GM18499 (cell line): ENCODE data around the gene CCDC134.

Experiments
- ATAC-seq: cut with Tn5 transposase; IDR thresholded peaks from one replicate; pipeline ENCODE4 v1.9.1; 2021; ENCODE audit warnings: moderate number of reproducible peaks; ENCODE audit not compliant: insufficient read depth, unreplicated experiment

The CCDC134 gene

GRCh38 chr22:41800348-41801146 is at the start of gene CCDC134:
CCDC134 (plus strand) TSS chr22:41800679; CDS start chr22:41808891, 8,212 bp downstream.
- ATAC-seq = peak; percentile 50

- ATAC-seq = no peak
Observed at GRCh38 chr22:41752011-41752970, 48.2 kb upstream of the CCDC134 start.

DNA sequence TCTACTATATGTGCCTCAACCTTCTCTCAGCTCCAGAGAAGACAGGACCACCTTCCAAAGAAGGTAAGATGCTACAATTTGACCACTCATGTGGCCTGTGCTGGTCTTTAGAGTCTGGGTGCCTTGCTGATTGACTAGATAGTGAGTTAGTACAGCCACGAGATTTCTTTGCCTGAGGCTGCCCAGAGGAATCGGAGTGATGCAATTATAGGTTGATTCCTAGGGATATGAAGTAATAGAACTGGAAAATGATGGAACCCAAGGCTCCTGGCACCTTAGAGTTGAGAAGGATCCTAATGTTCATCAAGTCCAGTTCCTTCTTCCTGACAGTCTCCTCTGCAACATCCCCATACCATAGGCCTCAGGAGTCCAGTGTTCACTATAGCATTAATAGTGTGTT is 46.5 kb upstream of the CCDC134 start:
- no peak for ATAC-seq

DNA sequence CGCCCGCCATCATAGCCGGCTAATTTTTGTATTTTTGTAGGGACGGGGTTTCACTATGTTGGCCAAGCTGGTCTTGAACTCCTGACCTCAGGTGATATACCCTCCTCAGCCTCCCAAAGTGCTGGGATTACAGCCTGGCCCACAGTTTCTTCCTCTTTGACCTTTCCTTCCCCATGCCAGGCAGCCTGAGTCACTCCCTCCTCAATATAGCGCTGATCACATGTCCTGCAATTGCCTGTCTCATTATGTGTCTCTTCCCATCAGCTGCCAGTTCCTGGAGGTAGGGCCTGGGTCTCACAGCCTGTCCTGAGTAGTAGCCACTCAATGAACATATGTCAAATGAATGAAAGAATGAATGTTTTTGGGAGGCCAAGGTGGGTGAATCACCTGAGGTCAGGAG is 43.0 kb upstream of the CCDC134 start:
- no peak for ATAC-seq

- no peak for ATAC-seq
Observed at GRCh38 chr22:41758231-41758630, 42.2 kb upstream of the CCDC134 start.

DNA sequence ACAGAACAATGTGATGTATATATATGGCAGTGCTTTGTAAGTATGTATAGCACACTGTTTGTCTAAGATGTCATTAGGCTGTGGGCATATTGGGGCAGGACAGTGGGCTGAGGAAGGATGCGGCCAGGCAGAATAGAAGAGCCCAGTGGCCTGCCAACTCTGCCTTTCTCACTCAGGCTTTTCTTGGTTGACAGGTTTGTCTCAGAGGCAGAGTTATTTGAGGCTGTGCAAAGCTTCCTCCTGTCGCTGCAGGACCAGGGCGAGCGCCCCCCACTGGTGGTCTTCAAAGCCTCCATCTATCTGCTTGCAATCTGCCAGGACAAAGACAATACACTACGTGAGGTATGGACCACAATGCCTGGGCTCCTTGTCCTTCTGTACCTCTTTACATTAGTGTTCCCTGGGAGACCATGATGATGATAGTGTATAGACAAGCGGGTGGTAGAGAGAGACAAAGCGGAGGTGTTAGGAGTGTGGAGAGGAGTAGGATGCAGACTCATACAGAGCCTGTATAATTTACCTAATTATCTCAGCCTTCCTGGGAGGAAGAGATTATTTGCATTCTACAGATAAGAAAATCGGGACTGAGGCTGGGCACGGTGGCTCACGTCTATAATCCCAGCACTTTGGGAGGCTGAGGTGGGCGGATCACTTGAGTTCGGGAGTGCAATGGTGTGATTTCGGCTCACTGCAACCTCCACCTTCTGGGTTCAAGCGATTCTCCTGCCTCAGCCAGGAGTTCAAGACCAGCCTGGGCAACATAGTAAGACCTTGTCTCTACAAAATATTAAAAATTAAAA is 37.3 kb upstream of the CCDC134 start:
- no peak for ATAC-seq

DNA sequence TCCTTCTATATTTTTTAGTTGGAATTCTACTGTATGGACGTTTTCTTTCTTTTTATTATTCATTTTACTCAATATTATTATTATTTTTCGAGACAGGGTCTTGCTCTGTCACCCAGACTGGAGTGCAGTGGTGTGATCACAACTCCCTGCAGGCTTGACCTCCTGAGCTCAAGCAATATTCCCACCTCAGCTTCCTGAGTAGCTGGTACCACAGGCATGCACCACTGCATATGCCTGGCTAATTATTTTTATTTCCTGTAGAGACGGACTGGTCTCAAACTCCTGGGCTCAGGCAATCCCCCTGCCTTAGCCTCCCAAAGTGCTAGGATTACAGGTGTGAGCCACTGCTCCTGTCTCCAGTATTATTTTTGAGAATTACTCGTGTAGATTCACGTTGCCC is 34.0 kb upstream of the CCDC134 start:
- no peak for ATAC-seq

DNA sequence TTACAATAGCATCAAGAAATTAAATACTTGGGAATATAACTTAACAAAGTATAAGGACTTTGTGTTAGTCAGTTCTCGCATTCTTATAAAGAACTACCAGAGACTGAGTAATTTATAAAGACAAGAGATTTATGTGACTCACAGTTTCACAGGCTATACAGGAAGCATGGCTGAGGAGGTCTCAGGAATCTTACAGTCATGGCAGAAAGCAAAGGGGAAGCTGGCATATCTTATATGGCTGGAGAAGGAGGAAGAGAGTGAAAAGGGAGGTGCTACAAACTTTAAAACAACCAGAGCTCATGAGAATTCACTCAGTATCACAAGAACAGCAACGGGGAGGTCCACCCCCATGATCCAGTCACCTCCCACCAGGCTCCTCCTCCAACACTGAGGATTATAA is 32.0 kb upstream of the CCDC134 start:
- no peak for ATAC-seq

- no peak for ATAC-seq
Observed at GRCh38 chr22:41770715-41771468, 29.6 kb upstream of the CCDC134 start.

DNA sequence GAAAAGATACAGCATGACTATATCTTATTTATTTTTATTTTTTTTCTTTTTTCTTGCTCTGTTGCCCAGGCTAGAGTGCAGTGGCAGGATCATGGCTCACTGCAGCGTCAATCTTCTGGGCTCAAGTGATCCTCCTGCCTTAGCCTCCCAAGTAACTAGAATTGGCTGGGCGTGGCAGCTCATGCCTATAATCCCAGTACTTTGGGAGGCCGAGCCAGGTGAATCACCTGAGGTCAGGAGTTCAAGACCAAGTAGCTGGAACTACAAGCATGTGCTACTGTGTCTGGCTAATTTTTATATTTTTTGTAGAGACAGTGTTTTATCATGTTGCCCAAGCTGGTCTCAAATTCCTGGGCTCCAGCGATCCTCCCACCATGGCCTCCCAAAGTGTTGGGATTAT is 28.3 kb upstream of the CCDC134 start:
- no peak for ATAC-seq

DNA sequence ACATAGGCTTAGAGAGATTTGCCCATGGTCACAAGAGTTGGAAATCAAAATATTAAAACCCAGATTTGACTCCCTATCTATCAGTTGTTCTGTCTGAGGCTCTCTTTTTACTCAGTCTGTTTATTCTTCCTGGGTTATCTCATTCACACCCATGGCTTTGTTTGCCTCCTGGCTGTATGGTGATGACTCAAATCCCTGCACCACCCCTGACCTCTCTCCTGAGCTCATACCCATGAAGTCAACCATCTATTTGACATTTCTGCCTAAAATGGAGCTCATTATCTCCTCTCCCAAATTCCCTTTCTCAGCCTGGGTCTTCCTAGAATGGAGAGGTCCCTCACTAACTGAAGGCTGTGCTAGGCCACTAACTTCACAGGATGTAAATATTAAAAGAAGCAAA is 27.8 kb upstream of the CCDC134 start:
- ATAC-seq = no peak

DNA sequence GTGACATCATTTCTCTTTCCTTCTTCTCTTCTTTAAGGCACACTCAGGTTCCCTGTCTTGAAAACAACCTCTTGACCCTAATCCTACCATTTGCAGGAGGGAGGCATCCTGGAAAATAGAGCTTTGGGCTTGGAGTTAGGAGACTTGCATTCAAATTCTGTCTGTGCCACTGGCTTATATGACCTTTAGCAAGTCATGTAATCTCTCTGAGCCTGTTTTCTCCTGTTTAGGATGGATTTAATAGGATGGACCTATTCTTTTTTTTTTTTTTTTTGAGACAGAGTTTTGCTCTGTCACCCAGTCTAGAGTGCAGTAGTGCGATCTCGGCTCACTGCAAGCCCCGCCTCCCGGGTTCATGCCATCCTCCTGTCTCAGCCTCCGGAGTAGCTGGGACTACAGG is 25.1 kb upstream of the CCDC134 start:
- ATAC-seq = no peak

GRCh38 chr22:41775976-41776375 is 24.5 kb upstream of the CCDC134 start:
- ATAC-seq = no peak

DNA sequence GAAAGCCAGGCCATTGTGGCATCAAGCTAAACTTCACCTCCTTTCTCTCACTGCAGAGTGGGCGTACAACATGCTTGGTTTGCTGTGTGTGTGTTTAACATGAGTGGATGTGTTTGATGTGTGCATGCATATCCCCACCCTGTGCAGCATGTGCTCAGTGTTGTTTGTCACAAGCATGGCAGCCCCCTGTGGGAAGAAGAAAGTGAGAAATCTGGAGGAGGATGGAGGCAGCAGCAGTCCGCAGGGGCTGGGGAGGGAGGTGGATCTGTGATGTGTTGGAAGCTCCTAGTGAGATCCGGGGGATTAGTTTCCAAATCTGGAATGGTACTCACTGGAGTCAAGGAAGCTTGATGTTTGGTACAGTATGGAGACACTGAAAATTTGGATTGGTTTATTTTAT is 24.1 kb upstream of the CCDC134 start:
- no peak for ATAC-seq

DNA sequence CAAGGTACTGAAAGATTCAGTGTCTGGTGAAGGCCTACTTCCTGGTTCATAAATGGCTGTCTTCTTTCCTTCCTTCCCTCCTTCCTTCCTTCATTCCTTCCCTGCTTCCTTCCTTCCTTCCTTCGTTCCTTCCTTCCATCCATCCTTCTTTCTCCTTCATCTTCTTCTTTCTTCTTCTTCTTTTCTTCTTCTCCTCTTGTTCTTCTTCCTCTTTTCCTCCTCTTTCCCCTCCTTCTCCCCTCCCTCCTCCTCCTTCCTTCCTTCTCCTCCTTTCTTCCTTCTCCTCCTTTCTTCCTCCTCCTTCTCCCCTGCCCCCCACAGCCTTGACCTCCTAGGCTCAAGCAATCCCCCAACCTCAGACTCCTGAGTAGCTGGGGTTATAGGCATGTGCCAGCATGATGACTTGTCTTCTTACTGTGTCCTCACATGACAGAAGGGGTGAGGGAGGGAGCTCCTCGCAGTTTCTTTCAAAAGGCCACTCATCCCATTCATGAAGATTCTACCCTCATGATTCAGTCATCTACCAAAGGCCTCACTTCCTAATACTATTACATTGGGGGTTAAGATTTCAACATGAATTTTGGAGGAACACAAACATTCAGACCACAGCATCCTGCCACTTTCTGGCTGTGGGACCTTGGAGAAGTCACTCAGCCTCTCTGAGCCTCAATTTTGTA is 22.6 kb upstream of the CCDC134 start:
- ATAC-seq = no peak

- ATAC-seq = no peak
Observed at GRCh38 chr22:41779929-41780505, 20.5 kb upstream of the CCDC134 start.

DNA sequence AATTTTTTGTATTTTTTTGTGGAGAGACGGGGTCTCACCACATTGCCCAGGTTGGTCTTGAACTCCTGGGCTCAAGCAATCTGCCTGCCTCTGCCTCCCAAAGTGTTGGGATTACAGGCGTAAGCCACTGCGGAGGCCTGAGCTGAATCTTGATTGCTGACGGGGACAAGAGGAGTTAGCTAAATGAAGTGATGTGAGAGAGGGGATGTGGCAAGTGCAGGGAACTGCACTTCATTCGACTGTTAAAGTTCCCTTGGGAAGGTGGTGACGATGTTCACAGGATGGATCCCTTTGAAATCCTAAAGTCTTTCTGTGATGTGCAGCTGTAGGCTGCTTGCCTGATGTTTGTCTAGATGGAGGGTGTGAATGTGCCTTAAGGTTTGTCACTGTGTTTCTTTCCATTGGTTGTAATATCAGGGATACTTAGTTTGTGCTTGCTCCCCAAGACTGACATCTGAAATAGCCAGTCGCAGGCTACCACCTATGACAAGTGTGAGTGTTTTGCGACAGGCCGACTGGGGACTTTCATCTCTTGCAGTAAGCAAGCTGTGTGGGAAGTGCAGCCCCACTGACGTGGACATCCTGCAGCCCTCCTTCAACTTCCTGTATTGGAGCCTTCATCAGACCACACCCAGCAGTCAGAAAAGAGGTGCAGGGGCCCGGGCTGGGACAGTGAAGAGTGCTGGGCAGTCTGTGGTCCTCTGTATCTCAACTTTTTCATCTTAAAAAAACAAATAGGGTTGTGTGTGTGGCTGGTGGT is 19.6 kb upstream of the CCDC134 start:
- ATAC-seq = no peak

GRCh38 chr22:41781507-41781906 is 19.0 kb upstream of the CCDC134 start:
- ATAC-seq = no peak
